GM21367 (cell line): ENCODE data around the gene CRISPLD2.
"Not testable (repeated sequence)": the region's sequence is repeated elsewhere in the genome, so short reads cannot be mapped to it uniquely, and the experiment has no call there.

Source experiments
- ATAC-seq: cut with Tn5 transposase; IDR thresholded peaks from one replicate; pipeline ENCODE4 v1.9.1; 2021; ENCODE audit not compliant: unreplicated experiment

Gene CRISPLD2

DNA sequence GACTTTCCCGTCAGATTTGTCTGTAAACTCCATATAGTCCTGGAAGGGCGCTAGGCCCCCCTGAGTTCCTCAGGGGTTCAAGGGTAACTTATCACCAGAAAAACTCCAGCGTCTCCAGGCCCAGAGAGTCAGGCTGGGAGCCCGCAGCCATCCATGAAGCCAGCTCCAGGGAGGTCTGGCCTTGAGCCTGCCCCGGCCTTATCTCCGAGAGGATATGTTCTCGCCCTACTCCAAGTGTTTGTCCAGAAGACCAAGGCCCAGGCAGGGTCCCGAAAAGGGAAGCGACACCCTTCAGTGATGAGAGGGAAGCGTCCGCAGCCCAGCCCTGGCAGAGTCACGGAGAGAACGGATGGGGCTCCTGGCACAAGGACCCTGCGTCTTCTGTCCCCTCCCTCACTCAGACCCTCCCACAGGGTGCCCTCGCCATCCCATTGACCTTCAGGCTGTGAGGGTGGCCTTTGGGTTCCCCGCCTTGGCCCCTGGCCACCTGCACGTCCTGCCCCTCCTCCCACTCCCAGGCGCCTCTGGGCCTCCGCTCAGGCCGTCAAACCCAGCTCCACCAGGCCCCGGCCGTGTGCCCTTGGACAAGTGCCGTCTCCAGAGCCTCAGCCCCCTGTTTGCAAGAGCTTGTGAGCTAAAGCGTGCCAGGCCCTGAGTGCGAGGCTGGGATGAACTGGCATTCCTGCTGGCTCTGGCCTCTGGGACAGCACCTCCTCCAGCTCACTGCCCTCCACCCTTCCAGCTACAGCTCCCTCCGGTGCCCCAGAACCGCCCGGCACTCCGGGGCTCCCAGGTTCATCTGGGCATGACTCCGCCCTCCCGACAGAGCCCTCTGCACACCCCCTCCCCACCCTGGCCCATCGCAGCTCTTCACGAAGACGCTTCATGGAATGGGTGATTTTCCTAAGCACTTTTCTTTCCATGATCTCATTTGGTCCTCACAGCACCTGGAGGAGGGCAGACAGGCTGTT, 108.1 kb downstream of the CRISPLD2 start:
- no peak for ATAC-seq

DNA sequence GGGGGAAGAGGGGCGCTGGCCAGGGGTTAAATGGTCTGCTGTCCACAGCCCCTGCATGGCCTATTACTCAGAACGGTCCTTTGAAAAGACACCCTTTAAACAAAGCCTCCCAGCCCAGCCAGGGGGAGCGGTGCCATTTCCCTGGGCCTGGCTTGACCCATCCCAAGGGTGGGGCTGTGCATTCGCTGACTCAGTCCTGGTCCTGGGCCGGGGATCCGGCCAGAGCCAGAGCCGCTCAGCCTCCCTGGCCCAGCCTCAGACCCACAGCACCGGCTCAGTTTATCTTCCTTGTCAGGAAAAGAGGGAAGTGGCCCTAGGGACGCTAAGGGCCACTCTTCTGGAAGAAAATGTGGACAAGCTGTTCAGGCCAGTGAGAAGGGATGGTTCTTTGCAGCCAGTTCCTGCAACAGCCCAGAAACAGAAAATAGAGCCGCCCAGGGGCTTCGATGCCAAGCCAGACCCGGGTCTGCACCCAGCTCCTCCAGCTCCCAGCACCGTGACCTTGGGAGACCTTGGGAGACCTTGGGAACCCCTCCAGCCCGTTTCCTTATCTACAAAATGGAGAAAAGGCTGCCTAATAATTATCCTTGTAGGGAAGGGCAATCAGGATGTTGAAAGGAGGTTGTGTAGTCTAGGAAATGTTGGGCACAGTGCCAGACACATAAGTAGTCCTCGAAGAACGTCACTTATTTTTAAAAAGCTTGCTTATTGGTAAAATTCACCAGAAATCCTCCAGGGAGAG, 109.1 kb downstream of the CRISPLD2 start:
- no peak for ATAC-seq

DNA sequence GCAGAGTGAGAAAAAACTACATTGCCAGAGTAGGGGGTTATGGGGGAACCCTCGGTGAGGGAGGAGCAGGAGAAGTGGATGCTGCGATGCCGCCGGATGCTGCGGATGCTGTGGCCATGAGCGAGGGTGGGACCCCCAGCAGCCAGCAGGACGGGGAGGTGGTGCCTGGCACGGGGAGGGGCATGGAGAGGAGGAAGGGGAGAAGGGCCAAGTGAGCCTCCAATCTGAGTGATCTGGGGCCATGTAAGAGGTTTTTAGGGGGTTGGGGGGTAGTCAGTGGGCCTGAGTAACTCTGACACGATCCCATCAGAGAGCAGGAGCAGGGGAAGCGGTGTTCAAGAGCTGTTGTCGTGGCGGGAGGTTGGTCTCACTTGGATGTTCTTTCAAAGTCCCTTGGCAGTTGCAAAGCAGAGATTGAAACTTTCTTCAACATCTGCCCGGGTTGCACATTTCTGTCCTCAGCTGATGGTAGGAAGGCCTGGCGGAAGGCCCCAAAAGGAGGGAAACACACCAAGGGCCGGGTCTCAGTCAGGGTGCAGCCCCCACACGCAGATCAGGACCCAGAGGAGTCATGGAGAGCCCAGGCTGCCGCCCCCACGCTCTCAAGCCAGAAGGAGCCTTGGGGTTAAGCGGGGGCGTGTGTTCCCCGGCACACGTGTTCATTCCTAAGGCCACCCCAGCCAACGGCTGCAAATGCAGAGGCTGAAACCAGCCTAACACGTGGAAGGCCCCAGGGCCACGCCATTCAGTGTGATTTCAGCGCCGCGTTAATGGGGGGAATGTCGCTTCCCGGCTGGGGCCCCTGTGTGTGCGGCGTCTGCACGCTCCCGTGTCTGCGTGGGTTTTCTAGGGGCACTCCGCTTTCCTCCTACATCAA, 109.9 kb downstream of the CRISPLD2 start:
- no peak for ATAC-seq

DNA sequence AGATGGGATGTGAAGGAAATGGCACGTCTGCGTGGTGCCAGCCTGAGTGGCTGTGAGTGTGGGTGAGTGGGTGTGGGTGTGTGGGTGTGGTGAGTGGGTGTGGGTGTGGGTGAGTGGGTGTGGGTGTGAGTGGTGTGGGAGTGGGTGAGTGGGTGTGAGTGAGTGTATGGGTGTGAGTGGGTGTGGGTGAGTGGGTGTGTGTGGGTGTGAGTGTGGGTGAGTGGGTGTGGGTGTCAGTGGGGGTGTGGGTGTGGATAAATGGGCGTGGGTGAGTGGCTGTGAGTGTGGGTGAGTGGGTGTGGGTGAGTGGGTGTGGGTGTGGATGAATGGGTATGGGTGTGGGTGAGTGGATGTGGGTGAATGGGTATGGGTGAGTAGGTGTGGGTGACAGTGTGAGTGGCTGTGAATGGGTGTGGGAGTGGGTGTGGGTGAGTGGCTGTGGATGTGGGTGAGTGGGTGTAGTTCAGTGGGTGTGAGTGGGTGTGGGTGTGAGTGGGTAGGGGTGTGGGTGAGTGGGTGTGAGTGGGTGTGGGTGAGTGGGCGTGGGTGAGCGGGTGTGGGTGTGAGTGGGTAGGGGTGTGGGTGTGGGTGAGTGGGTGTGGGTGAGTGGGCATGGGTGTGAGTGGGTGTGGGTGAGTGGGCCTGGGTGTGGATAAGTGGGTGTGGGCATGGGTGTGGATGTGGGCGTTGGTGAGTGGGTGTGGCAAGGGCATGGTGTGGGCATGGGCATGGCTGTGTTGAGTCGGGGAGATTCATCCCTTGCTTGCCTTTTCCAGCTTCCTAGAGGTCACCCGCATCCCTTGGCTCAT, 110.7 kb downstream of the CRISPLD2 start:
- ATAC-seq, result no peak

- no peak for ATAC-seq
Measured at GRCh38 chr16:84931107-84931494, 111.3 kb downstream of the CRISPLD2 start.

- ATAC-seq, result no peak
Measured at GRCh38 chr16:84931506-84931905, 111.7 kb downstream of the CRISPLD2 start.

- no peak for ATAC-seq
Measured at GRCh38 chr16:84932681-84933080, 112.9 kb downstream of the CRISPLD2 start.

DNA sequence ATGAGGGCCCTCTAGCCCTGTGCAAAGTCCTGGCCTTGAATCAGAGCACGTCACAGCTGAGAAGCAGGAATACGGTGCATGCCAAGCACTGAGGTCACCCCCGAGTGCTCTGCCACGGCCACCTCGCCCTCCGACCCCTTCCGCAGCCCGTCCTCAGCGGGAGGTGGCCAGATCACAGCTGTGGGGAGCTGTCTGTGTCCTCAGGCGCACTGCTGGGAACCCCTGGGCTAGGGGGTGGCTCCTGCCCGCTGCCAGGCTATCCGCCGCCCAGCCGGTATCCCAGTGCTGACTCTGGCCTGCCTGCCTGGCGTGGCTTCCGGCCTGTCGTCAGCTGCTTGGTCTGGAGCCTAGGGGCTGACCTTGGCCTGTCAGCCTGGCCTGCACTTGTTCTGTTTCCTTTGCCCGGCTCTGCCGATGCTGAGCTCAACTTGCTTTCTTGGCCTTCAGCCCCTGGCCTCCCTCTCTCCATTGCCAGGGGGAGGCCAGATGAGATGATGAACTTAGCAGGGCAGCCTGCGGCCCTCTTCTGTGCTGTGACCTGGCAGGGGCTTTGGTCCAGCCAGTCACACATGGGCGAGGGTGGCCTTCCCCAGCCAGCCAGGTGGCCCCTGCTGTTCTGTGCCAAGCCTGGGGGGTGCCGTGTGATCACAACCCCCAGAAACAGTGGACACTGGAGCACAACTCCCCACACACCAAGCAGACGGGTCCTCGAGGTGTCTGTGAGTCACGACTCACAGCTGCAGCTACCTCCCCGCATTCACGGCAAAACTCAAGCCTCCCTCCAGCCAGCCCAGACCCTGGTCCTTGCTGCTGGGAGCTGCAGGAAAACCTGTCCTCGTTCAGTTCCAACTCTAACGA, 114.2 kb downstream of the CRISPLD2 start:
- no peak for ATAC-seq

GRCh38 chr16:84937196-84938005, 117.6 kb downstream of the CRISPLD2 start:
- no peak for ATAC-seq

DNA sequence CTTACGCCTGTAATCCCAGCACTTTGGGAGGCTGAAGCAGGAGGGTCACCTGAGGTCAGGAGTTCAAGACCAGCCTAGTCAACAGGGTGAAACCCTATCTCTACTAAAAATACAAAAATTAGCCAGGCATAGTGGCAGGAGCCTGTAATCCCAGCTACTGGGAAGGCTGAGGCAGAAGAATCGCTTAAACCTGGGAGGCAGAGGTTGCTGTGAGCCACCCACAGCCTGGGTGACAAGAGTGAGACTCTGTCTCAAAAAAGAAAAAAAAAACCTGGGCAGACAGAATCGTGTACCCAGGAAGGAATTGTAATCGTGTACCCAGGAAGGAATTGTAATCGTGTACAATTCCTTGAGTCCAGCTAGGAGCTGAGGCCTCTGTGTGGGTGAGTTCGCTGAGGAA, 118.8 kb downstream of the CRISPLD2 start:
- not testable (repeated sequence) for ATAC-seq

GRCh38 chr16:84940670-84941551, 121.1 kb downstream of the CRISPLD2 start:
- no peak for ATAC-seq

DNA sequence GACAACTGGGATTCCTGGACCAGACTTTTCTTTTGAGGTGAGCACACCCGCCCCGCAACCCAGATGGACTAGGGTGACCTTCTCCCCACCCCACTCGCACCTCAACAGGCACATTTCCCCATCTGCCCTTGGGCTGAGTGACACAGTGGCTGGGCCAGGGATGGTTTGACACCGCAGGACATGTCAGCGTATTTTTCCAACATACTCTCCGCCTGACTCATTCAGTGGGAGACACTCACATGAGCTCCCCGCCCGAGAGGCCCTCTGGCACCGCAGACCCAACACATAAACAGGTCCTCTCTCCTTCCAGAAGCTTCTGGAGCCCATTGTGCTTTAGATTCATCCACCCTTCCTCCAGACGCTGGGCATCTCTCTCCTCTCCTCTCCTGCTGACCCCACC, 122.1 kb downstream of the CRISPLD2 start:
- ATAC-seq, result no peak

DNA sequence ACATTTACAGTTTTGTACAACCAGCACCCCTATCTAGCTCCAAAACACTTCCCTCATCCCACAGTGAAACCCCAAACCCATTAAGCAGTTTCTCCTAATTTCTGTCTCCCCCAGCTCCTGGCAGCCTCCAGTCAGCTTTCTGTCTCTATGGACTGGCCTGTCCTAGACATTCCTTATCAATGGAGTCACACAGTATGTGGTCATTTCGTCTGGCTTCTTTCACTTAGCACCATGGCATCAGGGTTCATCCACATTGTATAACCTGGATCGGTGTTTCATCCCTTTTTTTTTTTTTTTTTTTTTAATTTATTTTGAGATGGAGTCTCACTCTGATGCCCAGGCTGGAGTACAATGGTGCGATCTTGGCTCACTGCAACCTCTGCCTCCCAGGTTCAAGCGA, 123.0 kb downstream of the CRISPLD2 start:
- ATAC-seq, result no peak

GRCh38 chr16:84943620-84944019, 123.8 kb downstream of the CRISPLD2 start:
- no peak for ATAC-seq

- ATAC-seq, result no peak
Measured at GRCh38 chr16:84947022-84947421, 127.2 kb downstream of the CRISPLD2 start.

- no peak for ATAC-seq
Measured at GRCh38 chr16:84947996-84948850, 128.4 kb downstream of the CRISPLD2 start.
